ENCODE results near the gene SLC18A3. TPM values are rescaled to one million over a fixed set of nuclear protein-coding genes. Genes with fewer than 3 reads are reported as not detected.

Gene SLC18A3
- total and polyA plus RNA-seq, 2 experiments from 2014 or later = 0.16 TPM; not detected in 1

- H3K27me3 Mint-ChIP-seq (ENCODE audit: insufficient read depth, low read depth, poor library complexity) = peaks cover 9% of the 10 kb centered on the region
- H3K27ac Mint-ChIP-seq = no peak overlapping the region
- ATAC-seq = no peak
These were observed 15.3 kb downstream of the SLC18A3 start for GRCh38 chr10:49625411-49625810.

GRCh38 chr10:49627038-49627437 lies 16.9 kb downstream of the SLC18A3 start:
- Mint-ChIP-seq H3K4me1 (no peaks in the 10 kb centered on the region; the same call in 2 of the 3 replicates), H3K36me3 (ENCODE audit: low read depth) (no peaks in the 10 kb centered on the region), H3K27me3 (ENCODE audit: insufficient read depth, low read depth, poor library complexity) (peaks cover 5% of the 10 kb centered on the region), H3K27ac (no peak overlapping the region), H3K4me3 (no peak overlapping the region), H3K9me3 (no peaks in the 10 kb centered on the region)
- no peaks in the 10 kb centered on the region for H4K20me1 ChIP-seq (replicated peaks; ENCODE audit: insufficient read depth)
- no peak overlapping the region for H2AFZ ChIP-seq
- no peak overlapping the region for H3K4me3 ChIP-seq
- H3K79me2 ChIP-seq (replicated peaks; ENCODE audit: insufficient read depth) = no peaks in the 10 kb centered on the region
- H3K4me1 ChIP-seq (ENCODE audit: insufficient read depth) = no peaks in the 10 kb centered on the region
- H3K27me3 ChIP-seq (ENCODE audit: insufficient read depth) = no peaks in the 10 kb centered on the region
- no peak overlapping the region for H3K4me2 ChIP-seq
- no peaks in the 10 kb centered on the region for H3F3A ChIP-seq (replicated peaks; ENCODE audit: low read depth)
- peaks cover 7% of the 10 kb centered on the region; the same call in 1 of the 2 replicates for H3K9me2 ChIP-seq (ENCODE audit: insufficient read depth)
- no peak for DNase-seq (ENCODE audit: low spot score)
- H3K36me3 ChIP-seq (ENCODE audit: insufficient read depth) = no peaks in the 10 kb centered on the region
- H3K27ac ChIP-seq (ENCODE audit: low read depth) = no peak overlapping the region
- no peak for ATAC-seq
- TF ChIP-seq REST (IDR thresholded peaks at IDR 0.05; ENCODE audit: unreplicated experiment) = no peak
- no peak for TF ChIP-seq ZNF114 (CRISPR knock-in tag; IDR thresholded peaks at IDR 0.05)
- no peak for TF ChIP-seq NANOG (IDR thresholded peaks at IDR 0.05; ENCODE audit: borderline replicate concordance)
- no peak for TF ChIP-seq CTCF (conservative IDR thresholded peaks at IDR 0.05; ENCODE audit: low read depth in 2 of 2)
- TF ChIP-seq ZNF331 (CRISPR knock-in tag; IDR thresholded peaks at IDR 0.05; ENCODE audit: low read depth) = no peak
- no peak for TF ChIP-seq EZH2phosphoT487 (IDR thresholded peaks at IDR 0.05; ENCODE audit: unreplicated experiment)

More at GRCh38 chr10:49625411-49625810, 15.3 kb downstream of the SLC18A3 start:
- Mint-ChIP-seq H3K4me1 (peaks cover 2% of the 10 kb centered on the region; the same call in 2 of the 3 replicates), H3K36me3 (ENCODE audit: low read depth) (no peaks in the 10 kb centered on the region), H3K4me3 (no peak overlapping the region), H3K9me3 (no peaks in the 10 kb centered on the region)
- Histone ChIP-seq H3K27ac (ENCODE audit: low read depth) (no peak overlapping the region), H3K79me2 (replicated peaks; ENCODE audit: insufficient read depth) (no peaks in the 10 kb centered on the region), H3K4me3 (no peak overlapping the region), H3K9me2 (ENCODE audit: insufficient read depth) (peaks cover 7% of the 10 kb centered on the region; the same call in 1 of the 2 replicates), H3K4me1 (ENCODE audit: insufficient read depth) (no peaks in the 10 kb centered on the region), H3K27me3 (ENCODE audit: insufficient read depth) (no peaks in the 10 kb centered on the region), H3K36me3 (ENCODE audit: insufficient read depth) (no peaks in the 10 kb centered on the region), H3K4me2 (no peak overlapping the region), H4K20me1 (replicated peaks; ENCODE audit: insufficient read depth) (no peaks in the 10 kb centered on the region), H3F3A (replicated peaks; ENCODE audit: low read depth) (no peaks in the 10 kb centered on the region), H2AFZ (no peak overlapping the region)
- no peak for TF ChIP-seq STAT1 (IDR thresholded peaks at IDR 0.05; ENCODE audit: unreplicated experiment)
- TF ChIP-seq NANOG (IDR thresholded peaks at IDR 0.05; ENCODE audit: borderline replicate concordance) = no peak
- no peak for TF ChIP-seq CREB1 (CRISPR knock-in tag; IDR thresholded peaks at IDR 0.05; ENCODE audit: low read depth)
- TF ChIP-seq ZNF114 (CRISPR knock-in tag; IDR thresholded peaks at IDR 0.05) = no peak
- no peak for TF ChIP-seq ETS1 (IDR thresholded peaks at IDR 0.05)
- no peak for TF ChIP-seq REST (IDR thresholded peaks at IDR 0.05; ENCODE audit: unreplicated experiment)
- TF ChIP-seq POLR2AphosphoS5 (IDR thresholded peaks at IDR 0.05; ENCODE audit: low read depth) = no peak
- DNase-seq (ENCODE audit: low spot score) = no peak

All from GM23338 (cell line).